ENCODE data around the gene ST7.
A peak's percentile ranks its signal among the peaks of the same experiment; 100 is the strongest.

ST7 gene

GRCh38 chr7:116920359-116920758 is 32.9 kb upstream of the ST7 start:
- no peak for TF ChIP-seq CTCF (IDR thresholded peaks at IDR 0.05; ENCODE audit: low read depth, low read length, missing control alignments)
- in situ Hi-C loops (cut with HindIII; ENCODE audit: low sequenced_read_pairs): no loop called here
- H3K4me3 ChIP-seq (ENCODE audit: low read depth, low read length): no peak overlapping the region
- no peak for DNase-seq (ENCODE audit: low read depth)

GRCh38 chr7:116922545-116922944 is 30.8 kb upstream of the ST7 start:
- no peak for TF ChIP-seq CTCF (IDR thresholded peaks at IDR 0.05; ENCODE audit: low read depth, low read length, missing control alignments)
- no peak for DNase-seq (ENCODE audit: low read depth)
- in situ Hi-C loops (cut with HindIII; ENCODE audit: low sequenced_read_pairs): no loop called here
- no peak overlapping the region for H3K4me3 ChIP-seq (ENCODE audit: low read depth, low read length)

- no peak for TF ChIP-seq CTCF (IDR thresholded peaks at IDR 0.05; ENCODE audit: low read depth, low read length, missing control alignments)
- in situ Hi-C loops (cut with HindIII; ENCODE audit: low sequenced_read_pairs): no loop called here
- no peak overlapping the region for H3K4me3 ChIP-seq (ENCODE audit: low read depth, low read length)
- peak; percentile 63 for DNase-seq (ENCODE audit: low read depth)
These were observed 28.6 kb upstream of the ST7 start for GRCh38 chr7:116924741-116925140.

DNA sequence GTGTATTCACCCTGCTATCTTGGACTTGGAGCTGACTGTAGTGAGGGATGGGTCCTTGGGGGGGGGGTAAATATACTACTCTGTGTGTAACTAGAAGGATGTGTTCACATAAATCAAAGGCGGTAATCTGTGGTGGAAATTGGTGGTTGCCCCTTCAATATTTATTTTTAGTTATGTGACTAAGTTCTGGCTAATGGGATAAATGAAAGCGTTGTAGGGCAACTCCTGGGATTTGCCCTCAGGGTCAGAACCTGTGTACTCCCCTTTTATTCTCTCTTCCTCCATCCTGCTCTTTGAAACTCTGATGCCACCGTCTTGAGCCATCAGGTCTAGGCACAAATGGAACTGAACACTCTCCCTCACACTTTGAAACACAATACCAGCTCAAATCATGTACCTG is 24.3 kb upstream of the ST7 start:
- H3K4me3 ChIP-seq (ENCODE audit: low read depth, low read length): no peak overlapping the region
- in situ Hi-C loops (cut with HindIII; ENCODE audit: low sequenced_read_pairs): no loop called here
- no peak for DNase-seq (ENCODE audit: low read depth)
- TF ChIP-seq CTCF (IDR thresholded peaks at IDR 0.05; ENCODE audit: low read depth, low read length, missing control alignments): no peak

GRCh38 chr7:116929914-116930913 is 23.1 kb upstream of the ST7 start:
- TF ChIP-seq CTCF (IDR thresholded peaks at IDR 0.05; ENCODE audit: low read depth, low read length, missing control alignments): peak; percentile 85
- in situ Hi-C loops (cut with HindIII; ENCODE audit: low sequenced_read_pairs): no loop called here
- peak; percentile 72 for DNase-seq (ENCODE audit: low read depth)
- no peak overlapping the region for H3K4me3 ChIP-seq (ENCODE audit: low read depth, low read length)

DNA sequence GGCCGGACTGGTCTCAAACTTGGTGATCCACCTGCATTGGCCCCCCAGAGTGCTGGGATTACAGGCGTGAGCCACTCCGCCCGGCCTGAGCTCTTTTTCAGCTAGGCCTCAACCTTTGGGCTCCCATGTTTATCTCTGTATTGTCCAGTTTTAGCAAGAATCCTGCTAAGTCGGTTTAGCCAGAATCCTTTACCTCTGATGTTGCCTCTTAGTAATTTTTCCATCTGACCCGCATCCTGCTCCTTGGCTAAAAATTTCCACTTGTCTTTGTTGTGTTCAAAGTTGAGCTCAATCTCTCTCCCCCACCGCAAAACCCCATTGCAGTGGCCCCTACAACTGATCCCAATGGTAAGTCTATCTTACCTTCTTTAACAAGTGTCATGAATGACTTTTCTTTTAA is 20.7 kb upstream of the ST7 start:
- in situ Hi-C loops (cut with HindIII; ENCODE audit: low sequenced_read_pairs): no loop called here
- no peak overlapping the region for H3K4me3 ChIP-seq (ENCODE audit: low read depth, low read length)
- no peak for DNase-seq (ENCODE audit: low read depth)
- TF ChIP-seq CTCF (IDR thresholded peaks at IDR 0.05; ENCODE audit: low read depth, low read length, missing control alignments): no peak
